ENCODE data around the gene ADAMTS16.

The ADAMTS16 gene

DNA sequence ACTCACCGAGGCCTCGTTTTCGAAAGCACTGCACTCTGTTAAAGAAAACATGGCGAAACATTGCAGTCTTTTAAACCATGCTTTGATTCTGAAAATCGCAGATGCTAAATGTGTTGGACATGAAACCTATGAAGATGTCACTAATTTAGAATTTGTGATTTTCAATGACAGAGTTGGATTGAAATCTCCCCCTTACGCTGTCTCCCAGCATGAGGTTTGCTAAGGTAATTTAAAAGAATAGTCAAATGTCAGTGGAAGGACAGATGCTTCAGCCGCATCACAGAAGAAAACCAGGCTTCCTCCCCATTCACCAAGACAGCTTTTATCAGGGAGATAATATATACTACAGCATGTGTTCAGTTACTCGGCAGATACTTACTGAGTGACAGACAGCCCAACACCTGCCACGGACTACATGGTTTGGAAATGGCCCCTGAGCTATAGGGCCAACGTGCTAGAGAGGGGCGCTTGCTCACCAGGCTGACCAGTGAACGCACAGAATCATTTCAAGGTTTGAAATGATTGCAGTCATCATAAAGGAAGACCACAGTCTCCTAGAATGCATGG is 136.9 kb downstream of the ADAMTS16 start:
- in situ Hi-C loops (cut with MboI; ENCODE audit: low sequenced_read_pairs), result no loop called here

- in situ Hi-C loops (cut with MboI; ENCODE audit: low sequenced_read_pairs), result no loop called here
Observed at GRCh38 chr5:5278201-5278814, 138.2 kb downstream of the ADAMTS16 start.

DNA sequence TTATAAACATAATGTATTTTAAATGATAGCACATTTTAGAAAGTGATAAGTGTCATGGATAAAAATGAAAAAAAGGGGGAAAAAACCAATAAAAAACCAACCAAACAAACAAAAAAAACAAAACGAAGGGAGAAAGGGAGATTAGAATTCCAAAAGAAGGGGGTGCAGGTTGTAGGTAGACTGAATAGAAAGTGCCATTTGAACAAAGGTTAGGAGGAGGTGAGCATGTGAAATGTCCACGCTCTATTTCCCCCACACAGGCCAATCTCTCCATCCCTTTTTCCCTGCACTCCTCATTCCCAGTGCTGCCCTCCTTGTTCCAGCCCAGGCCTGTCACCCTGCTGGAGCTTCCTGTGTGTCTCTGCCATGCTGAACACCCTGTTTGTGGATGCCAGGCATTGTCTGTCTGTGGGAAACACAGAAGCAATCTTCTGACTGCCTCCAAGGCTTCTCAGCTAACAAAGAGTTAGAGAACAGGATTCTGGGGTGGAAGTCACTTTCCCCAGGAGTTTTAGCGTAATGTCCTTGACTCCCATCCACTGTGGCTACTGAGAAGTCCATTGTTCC is 138.8 kb downstream of the ADAMTS16 start:
- in situ Hi-C loops (cut with MboI; ENCODE audit: low sequenced_read_pairs), result no loop called here

GRCh38 chr5:5285906-5286305 is 145.8 kb downstream of the ADAMTS16 start:
- in situ Hi-C loops (cut with MboI; ENCODE audit: low sequenced_read_pairs), result no loop called here

DNA sequence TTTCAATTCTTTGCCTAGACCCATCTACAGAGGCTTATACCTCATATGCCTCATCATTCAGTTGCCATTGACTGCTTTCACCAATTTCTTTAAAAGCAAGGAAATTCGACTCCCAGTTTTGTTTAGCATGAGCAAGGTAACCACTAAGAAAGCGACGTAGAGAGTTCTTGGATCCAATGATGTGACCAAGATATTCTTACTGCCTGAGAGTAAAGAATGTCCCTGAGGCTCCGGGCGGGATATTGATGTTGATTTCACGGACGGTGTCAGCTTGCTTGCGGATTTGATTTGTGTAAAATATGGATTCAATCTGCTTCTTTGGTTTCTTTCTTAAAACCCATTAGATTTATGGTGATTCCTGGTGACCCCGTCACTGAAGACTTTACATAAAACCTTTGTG is 147.3 kb downstream of the ADAMTS16 start:
- in situ Hi-C loops (cut with MboI; ENCODE audit: low sequenced_read_pairs), result no loop called here

DNA sequence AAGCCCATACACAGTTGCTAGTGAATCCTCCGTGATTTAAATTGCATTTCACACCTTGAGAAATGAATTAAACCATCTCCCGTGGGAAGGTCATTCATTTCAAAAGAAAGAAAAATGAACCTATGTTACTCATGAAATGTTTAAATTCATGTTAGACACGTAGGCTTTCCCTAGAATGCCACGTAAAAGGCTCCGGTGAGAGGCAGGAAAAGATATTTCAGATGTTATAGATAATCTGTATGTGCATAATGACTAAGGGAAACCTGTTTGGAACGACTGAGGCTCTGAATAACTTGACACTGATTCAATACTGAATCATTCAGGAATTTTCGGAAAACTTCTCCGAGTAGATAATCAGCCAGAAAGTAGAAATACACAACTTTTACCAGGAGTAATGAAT is 148.1 kb downstream of the ADAMTS16 start:
- in situ Hi-C loops (cut with MboI; ENCODE audit: low sequenced_read_pairs), result no loop called here

- in situ Hi-C loops (cut with MboI; ENCODE audit: low sequenced_read_pairs), result no loop called here
Observed at GRCh38 chr5:5289537-5289936, 149.4 kb downstream of the ADAMTS16 start.

DNA sequence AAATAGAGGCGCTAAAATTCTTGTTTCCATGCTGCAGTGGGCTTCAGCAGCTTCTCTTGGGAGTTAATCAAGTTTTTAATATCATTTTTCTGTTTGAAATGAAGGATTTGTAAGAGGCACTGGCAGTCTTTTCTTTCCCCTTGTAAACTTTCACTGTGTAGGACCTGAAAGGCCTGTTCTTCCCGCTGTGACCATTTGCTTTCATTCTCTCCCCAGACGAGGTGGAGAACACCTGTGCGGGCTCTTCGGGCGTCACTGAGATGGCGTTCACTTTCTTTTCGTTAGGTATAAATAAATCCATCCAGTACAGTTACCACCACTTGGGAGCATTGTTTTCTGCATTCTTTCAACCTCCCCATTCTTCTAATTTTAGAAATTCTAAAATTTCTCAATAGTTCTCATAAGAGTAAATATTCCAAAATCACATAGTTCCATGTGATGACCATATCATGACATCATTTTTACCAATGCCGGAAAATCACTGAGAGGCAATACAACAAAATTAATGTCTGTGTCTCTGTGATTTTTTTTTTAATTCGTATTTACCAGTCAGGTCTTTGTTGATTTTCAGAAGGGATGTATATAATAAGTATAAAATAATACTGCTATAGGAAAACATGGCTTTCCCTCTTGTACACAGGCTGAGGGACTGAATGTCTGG is 150.7 kb downstream of the ADAMTS16 start:
- in situ Hi-C loops (cut with MboI; ENCODE audit: low sequenced_read_pairs), result no loop called here

- in situ Hi-C loops (cut with MboI; ENCODE audit: low sequenced_read_pairs), result no loop called here
Observed at GRCh38 chr5:5291357-5291756, 151.2 kb downstream of the ADAMTS16 start.

- in situ Hi-C loops (cut with MboI; ENCODE audit: low sequenced_read_pairs), result no loop called here
Observed at GRCh38 chr5:5293029-5293428, 152.9 kb downstream of the ADAMTS16 start.

GRCh38 chr5:5294429-5294828 is 154.3 kb downstream of the ADAMTS16 start:
- in situ Hi-C loops (cut with MboI; ENCODE audit: low sequenced_read_pairs), result no loop called here

DNA sequence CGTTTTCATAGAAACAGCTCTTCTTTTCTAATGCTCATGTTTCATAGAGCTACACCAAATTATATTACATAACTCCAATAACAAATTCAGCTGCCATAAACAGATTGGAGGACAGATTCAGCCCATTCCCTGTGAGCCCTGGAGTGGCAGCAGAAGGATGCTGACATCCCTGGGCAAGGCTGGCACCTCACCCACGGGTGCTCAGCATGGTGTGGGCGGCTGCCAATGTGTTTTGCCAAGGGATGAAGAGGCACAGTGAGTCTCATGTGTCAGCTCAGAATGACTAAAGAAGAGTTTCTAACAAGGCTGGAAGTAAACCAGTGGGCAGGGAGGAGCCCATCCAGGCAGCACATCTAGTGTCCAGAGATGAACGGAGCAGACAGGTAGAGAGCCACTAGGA is 155.2 kb downstream of the ADAMTS16 start:
- in situ Hi-C loops (cut with MboI; ENCODE audit: low sequenced_read_pairs), result no loop called here

DNA sequence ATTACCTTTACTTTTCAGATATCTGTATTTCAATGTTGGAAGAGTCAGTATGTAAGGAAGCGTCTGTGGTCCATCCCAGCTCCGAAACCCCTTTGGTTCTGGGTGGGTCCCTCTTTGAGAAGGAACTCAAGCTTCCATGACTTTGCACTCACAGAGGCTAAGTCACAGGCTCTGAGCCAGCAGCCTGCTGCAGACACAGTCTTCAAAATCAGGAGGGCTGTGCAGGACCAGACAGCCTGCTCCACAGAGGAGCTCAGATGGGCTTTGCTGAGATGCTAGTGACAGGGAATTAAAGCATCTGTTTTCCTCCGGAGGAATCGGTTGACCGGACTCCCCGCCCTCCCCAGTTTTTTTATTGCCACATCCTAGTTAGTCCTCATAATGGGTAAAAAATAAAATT is 155.9 kb downstream of the ADAMTS16 start:
- in situ Hi-C loops (cut with MboI; ENCODE audit: low sequenced_read_pairs), result no loop called here

DNA sequence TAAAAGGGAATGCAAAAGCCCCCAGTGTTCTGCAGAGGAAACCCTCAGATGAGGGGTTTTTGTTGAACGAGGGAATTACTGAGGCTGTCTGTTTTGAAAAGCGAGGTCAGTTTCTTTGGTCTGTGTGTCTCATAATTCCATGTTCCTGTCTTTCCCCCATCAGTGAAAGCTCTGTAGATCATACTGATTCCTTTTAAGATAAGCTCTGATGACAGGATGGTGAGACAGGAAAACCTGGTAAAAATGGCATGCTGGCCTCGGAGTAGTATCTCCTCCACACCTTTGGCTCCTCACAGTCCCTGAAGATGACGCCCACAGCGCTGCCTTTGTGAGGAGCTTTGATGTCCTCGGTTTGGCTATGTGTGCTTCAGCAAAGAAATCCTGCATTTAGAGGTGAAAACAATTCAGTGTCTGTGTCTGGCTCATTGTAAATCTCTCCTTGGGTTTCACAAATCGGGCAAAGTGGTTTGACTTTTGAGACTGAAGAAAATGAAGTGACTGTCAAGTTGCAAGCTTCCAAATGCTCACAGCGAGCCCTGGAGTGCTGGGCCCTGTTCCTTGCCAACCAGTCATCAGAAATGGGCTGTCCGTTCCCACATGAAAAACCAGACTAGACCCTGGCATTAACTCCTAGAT is 157.4 kb downstream of the ADAMTS16 start:
- in situ Hi-C loops (cut with MboI; ENCODE audit: low sequenced_read_pairs), result no loop called here

- in situ Hi-C loops (cut with MboI; ENCODE audit: low sequenced_read_pairs), result no loop called here
Observed at GRCh38 chr5:5298068-5298633, 158.0 kb downstream of the ADAMTS16 start.

GRCh38 chr5:5298841-5299541 is 158.9 kb downstream of the ADAMTS16 start:
- in situ Hi-C loops (cut with MboI; ENCODE audit: low sequenced_read_pairs), result no loop called here

DNA sequence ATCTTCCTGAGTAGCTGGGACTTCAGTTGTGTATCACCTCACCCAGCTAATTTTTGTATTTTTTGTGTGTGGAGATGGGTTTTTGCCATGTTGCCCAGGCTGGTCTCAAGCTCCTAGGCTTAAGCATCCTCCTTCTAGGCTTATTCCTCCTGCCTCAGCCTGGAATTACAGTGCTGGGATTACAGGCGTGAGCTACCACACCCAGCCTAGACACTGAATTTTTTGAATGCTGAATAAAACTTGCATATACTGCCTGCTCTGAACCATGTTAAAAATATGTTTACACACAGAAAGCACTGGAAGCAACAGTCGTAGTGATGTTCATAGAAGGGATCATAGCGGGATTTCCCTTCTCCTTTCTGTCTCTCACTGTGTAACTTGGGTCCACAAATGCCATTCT is 161.0 kb downstream of the ADAMTS16 start:
- in situ Hi-C loops (cut with MboI; ENCODE audit: low sequenced_read_pairs), result no loop called here

GRCh38 chr5:5302201-5302600 is 162.1 kb downstream of the ADAMTS16 start:
- in situ Hi-C loops (cut with MboI; ENCODE audit: low sequenced_read_pairs), result no loop called here

DNA sequence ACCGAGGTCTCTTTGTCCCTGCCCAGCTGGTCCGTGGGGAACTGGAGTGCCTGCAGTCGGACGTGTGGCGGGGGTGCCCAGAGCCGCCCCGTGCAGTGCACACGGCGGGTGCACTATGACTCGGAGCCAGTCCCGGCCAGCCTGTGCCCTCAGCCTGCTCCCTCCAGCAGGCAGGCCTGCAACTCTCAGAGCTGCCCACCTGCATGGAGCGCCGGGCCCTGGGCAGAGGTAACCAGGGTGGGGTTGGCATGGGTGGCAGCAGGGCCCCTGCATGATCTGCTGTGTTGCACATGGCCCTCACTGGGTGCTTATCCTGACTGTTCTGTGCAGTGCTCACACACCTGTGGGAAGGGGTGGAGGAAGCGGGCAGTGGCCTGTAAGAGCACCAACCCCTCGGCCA is 163.1 kb downstream of the ADAMTS16 start:
- in situ Hi-C loops (cut with MboI; ENCODE audit: low sequenced_read_pairs), result no loop called here

DNA sequence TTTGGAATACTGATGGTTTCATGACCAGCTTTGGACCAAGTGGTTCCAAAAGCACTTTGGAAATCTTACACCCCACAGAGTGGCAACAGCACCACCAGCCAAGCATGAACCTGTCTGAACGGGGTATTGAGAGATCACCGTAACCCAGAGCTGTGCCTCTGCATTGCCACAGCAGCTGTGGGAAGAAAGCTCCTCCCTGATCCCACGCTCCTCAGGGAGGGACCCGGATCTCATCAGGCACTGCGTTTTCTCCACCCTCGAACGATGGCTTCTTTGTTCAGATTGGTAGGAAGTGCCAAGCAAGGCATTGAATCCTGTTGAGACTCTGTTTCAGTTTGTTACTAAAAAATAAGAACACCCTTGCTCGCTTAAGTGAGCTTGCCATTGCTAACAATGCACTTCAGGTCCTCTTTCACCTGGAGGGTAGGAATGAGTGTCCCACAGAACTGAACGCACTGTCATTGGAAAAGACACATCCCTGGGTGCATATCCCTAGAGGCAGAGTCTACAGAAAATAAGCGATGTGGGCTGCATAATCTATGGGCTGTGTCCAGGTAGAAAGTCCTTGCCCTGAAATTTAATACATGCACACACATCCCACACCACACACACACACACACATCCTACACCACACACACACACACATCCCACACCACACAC is 164.4 kb downstream of the ADAMTS16 start:
- in situ Hi-C loops (cut with MboI; ENCODE audit: low sequenced_read_pairs), result no loop called here
